Metanephros (tissue), 2 donors: ENCODE results near the gene SLC45A2. TPM values are rescaled to one million over a fixed set of nuclear protein-coding genes. Genes with fewer than 3 reads are reported as not detected.

Experiments
- small RNA-seq: library from RNA; depleted of rRNA; stranded (forward); fragments of <200 nt; gene quantifications from one replicate; pipeline ENCODE3, GENCODE V24; 2014; ENCODE audit warnings: low replicate concordance
- total RNA-seq: library from RNA; depleted of rRNA; stranded (reverse); fragments of >200 nt; gene quantifications from one replicate; pipeline ENCODE4 v1.2.3, GENCODE V29; 2014

The SLC45A2 gene, protein sequence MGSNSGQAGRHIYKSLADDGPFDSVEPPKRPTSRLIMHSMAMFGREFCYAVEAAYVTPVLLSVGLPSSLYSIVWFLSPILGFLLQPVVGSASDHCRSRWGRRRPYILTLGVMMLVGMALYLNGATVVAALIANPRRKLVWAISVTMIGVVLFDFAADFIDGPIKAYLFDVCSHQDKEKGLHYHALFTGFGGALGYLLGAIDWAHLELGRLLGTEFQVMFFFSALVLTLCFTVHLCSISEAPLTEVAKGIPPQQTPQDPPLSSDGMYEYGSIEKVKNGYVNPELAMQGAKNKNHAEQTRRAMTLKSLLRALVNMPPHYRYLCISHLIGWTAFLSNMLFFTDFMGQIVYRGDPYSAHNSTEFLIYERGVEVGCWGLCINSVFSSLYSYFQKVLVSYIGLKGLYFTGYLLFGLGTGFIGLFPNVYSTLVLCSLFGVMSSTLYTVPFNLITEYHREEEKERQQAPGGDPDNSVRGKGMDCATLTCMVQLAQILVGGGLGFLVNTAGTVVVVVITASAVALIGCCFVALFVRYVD
- 0.23 TPM for total RNA-seq

DNA sequence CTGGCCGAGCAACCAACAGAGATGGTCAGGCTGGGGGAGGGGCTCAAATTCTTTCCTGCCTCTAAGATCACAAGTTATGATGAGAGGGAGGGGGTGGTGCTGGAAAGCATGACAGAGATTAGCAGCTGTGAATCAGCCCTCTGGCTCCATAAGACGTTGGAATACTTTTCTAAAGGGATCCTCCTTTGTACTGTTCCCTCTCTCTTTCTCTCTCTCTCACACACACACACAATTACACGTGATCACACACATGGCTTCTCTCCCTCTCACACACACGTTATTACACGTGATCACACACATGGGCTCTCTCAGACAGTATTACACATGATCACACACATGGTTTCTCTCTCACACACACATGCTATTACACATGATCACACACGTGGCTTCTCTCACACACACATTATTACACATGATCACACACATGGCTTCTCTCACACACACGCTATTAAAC lies at the start of gene SLC45A2:
SLC45A2 (minus strand) TSS at position 23 of the 454 bp plus-strand sequence. CDS start 110 bp downstream, outside the sequence.

DNA sequence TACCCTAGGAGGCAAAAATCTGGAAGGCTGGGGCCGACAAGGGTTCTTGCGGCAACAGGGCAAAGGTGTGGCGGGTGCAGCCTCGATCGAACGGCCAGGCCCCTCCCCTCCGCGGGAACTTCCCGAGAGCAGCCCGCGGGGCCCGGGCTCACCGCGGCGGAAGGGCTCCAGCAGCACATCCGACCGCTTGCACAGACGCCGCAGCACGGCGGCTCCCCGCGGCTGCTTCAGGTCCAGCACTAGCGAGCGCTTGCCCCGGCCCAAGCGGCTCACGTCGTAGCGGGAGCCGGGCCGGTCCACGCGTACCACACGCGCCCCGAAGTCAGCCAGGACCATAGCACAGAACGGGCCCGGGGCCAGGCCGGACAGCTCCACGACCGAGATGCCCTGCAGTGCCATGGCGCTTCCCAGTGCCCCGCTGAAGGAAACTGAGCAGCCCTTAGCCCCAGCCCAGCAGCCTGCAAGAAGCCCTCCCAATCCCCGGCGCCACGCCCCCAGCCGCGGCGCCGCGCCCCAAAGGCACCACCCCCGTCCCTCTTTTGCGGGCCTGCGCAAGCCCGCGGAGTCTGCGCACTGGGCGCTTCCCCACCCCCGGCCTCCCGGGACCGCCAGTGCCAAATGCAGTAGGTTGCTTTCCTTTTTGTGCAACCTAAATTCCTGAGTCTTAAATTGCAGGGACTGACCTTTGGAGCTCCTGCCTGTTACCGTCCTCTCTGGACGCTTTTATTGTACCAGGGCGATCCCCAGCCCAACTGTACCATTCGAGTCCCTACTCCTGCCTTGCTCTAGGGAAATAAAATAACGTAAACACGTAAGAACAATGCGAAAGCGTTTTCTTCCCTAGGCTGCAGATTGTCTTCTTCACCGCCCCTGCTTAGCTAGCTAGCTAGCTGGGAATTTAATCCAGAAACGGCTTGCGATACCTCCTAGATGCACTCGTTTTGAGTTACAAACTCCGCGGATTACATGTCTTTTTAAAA lies 23.4 kb upstream of the SLC45A2 start, which contains the start of gene AMACR:
AMACR (minus strand) TSS at position 430 of the 980 bp plus-strand sequence; CDS start at position 399, 31 bp downstream.

DNA sequence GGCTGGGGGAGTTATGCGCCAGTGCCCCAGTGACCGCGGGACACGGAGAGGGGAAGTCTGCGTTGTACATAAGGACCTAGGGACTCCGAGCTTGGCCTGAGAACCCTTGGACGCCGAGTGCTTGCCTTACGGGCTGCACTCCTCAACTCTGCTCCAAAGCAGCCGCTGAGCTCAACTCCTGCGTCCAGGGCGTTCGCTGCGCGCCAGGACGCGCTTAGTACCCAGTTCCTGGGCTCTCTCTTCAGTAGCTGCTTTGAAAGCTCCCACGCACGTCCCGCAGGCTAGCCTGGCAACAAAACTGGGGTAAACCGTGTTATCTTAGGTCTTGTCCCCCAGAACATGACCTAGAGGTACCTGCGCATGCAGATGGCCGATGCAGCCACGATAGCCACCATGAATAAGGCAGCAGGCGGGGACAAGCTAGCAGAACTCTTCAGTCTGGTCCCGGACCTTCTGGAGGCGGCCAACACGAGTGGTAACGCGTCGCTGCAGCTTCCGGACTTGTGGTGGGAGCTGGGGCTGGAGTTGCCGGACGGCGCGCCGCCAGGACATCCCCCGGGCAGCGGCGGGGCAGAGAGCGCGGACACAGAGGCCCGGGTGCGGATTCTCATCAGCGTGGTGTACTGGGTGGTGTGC lies 48.0 kb downstream of the SLC45A2 start, which contains the start of gene RXFP3:
RXFP3 (plus strand) TSS at position 6 of the 636 bp plus-strand sequence; CDS start at position 361, 355 bp downstream.

Small RNA genes within 50 kb of the gene (small RNA-seq; reads per million reads assigned to genes)
- gene AC139783.1, result not detected

Other genes with a start within 250 kb of the SLC45A2 start
- gene ADAMTS12, start 92.7 kb downstream of the SLC45A2 start, total RNA-seq, result 26.5 TPM
- 0.18 TPM for gene RXFP3, start 48.3 kb downstream of the SLC45A2 start, total RNA-seq
- gene AMACR, start 23.4 kb upstream of the SLC45A2 start, total RNA-seq, result 36.6 TPM
- 60.7 TPM for gene C1QTNF3, start 58.5 kb upstream of the SLC45A2 start, total RNA-seq